Liver (tissue), 3 donors: Measurements from ENCODE around the gene ZFYVE27.

Experiments
- CTCF ChIP-seq: fragments of 150-350 bp; IDR thresholded peaks from 2 replicates; pipeline ENCODE4 v1.5.1; 2017; ENCODE audit warnings: improper control_type of control experiment, low read depth, low read length; ENCODE audit not compliant: missing input control
- JUND ChIP-seq, 2 donors: IDR thresholded peaks; 2 replicates each; pipeline ENCODE4 v1.6.1; 2016; ENCODE audit warnings: antibody characterized with exemption in 2 of 2
- donor health status: healthy.
- donor health status: healthy.

DNA sequence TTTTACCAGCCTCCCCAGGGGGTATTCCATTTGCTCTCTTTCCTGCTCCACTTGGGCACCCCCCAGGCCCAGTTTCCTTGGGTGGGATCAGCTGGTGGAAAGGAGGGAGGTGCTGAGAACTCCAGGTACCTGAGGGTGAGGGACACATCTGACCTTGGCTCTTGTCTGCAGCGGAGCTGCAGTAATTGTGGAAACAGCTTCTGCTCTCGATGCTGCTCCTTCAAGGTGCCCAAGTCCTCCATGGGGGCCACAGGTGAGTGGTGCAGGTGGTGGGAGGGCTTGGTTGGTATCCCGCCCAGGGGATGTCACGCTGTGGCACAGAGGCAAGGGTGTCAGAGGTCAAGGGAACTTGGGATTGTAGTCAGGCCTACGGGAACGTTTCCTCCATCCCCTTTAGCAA, 20.5 kb downstream of the ZFYVE27 start:
- no peak for TF ChIP-seq CTCF
- TF ChIP-seq JUND (IDR thresholded peaks at IDR 0.05), result no peak
